Measurements from ENCODE around the gene SAPCD1.

SAPCD1 gene

DNA sequence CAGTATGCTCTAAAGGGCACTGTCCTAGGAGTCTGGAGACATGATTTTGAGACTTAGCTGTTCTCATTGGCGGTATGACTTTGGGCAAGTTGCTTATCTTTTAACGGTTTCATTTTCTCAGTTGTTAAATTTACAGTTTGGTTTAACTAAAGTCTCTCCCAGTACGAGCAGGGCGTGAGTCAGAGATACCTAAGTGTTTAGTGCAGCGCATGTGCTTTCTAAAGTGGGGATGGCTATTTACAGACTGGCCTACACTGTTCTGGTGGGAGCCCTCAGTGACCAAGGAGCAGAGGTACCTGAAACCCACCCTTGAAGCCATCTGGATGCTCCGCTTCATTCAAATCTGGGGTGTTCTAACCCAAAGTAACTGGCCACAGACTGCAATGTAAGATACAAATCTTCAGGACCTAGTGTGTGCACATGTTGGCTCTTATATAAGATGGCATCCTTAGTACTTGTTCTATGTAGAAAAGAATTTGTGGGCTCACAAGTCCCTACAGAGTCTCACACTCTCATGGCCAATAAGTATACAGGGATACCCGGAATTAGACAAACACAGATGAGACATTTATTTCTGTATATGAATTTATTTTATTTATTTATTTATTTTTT is 11.9 kb upstream of the SAPCD1 start:
- no peak for DNase-seq (ENCODE audit: low read depth)

DNA sequence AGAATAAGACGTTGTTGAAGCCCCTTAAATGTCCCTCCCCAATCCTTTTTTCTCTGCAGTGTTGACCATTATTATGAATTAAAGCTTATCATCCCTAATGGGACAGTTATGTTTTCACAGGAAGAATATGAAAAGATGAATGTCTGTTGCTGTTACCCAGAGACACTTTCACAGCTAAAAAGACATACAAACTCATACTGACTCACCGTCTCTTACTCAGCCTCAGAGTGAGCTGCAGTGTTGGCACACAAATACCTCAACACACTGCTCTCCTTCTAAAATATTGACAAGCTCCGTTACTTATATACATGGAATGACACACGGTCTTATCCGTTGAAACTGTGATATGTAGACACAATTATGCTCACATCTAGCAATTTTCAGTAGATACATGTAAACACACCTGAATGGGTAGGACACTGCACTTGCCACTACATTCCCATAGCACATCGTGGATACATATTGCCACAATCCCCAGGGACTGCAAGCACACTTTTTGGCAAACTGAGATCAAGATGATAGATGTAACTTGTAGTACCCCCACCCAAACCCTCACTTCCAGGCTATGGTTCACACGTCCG is 9.6 kb upstream of the SAPCD1 start:
- peak; percentile 80 for DNase-seq (ENCODE audit: low read depth)

DNA sequence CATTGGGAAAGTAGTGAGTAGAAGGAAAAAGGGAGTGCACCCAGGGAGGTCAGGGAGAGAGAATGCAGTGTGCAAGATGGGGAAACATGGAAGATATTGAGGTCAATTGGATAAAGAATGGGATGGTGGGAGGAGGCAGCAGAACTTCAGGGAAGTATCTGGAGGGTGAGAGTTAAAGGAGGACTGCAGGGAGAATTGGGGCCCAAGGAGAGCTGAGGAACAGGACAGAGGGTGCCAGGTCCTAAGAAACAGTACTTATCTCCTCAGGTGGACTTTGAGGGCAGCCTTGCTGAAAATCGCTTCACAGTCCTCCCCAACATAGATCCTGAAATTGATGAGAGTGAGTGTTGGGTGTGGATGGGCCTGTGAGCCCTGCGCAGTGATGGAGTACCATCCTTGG is 4.2 kb upstream of the SAPCD1 start:
- no peak for DNase-seq (ENCODE audit: low read depth)

DNA sequence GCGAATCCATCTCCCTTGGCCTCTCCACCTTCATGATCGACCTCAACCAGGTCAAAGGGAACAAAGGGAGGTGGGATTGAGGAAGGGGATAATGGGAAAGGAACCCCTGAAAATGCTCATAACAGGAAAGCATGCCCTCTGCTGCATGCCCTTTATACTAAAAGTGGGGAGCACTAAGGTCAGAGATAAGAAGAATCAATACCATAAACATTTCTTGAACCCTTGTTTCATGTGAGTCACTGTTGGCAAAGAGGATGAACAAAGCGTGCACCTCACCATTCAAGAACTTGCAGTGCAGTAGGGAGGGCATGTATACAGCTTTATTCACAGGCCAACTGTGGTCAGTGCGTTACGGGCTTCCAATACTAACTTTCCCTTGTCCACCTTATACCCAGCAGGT is 1.7 kb upstream of the SAPCD1 start:
- DNase-seq (ENCODE audit: low read depth), result no peak

DNA sequence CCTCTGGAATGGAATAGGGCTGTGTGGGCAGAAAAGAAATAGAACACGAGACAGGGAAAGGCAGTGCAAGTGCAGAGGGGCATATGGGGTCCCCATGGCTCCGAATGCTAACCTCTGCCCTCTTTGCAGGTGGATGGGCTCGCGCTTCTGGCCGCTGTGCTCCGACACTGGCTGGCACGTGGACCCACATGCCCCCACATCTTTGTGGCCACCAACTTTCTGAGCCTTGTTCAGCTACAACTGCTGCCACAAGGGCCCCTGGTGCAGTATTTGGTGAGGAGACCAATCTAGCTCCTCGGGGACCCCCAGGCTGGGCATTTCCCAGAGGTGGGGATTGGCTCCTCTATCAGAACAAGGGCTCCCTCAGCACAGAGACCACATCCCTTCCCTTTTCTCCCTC is 1.1 kb upstream of the SAPCD1 start:
- no peak for DNase-seq (ENCODE audit: low read depth)

DNA sequence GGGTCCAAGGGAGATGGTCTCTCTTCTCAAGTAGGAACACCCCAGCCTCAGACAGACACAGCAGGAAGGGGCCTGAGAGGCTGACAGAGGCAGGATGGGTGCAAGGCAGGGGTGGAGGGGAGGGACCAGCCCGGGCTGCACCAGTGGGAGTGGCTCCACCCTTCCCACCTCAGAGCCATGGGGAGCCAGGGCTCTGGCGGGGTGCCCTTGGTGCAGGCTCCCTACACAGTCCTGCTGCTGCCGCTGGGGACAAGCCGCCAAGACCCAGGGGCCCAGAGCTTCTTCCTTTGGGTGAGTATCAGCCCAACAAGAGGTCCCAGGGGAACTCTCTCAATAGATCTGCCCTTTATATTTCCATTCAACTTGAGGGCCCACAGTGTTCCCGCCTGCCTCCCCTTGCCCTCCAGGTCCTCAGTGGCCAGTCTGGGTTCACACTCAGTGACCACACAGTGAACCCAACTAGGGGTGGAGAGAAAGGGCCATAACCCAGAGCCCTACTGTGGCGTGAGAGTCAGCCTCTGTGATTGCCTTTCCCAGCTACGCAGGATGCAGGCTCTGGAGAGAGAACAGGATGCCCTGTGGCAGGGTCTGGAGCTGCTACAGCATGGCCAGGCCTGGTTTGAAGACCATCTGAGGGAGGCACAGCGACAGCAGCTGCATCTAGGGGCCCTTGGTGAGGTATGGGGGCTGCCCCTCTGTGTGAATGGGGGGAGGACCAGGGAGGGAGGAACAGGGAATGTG is 592 bp downstream of the SAPCD1 start:
- DNase-seq (ENCODE audit: low read depth), result no peak

- DNase-seq (ENCODE audit: low read depth), result peak; percentile 57
Observed at GRCh38 chr6:31763619-31763940, 1.1 kb downstream of the SAPCD1 start.

DNA sequence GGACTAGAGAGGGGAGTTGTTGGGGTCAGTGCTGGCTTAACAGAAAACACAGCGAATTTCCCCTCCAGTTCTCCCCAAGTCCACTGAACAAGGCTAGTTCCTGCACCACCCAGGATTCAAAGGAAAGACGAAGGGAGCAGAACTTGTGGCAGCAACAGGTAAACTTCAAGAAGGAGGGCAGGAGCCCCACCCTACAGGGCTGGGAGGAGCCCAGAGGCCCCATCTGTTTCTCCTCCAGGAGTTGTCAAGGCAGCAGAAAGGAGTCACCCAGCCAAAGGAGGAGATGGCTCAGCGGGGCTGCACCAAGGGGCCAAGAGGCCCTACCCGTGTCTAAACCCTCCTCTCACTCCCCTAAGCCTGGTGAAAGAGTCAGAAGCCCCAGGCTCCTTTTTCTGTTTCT is 1.7 kb downstream of the SAPCD1 start:
- DNase-seq (ENCODE audit: low read depth), result no peak

- no peak for DNase-seq (ENCODE audit: low read depth)
Observed at GRCh38 chr6:31765559-31765909, 3.1 kb downstream of the SAPCD1 start.

GRCh38 chr6:31765910-31766794 is 3.7 kb downstream of the SAPCD1 start:
- no peak for DNase-seq (ENCODE audit: low read depth)

DNA sequence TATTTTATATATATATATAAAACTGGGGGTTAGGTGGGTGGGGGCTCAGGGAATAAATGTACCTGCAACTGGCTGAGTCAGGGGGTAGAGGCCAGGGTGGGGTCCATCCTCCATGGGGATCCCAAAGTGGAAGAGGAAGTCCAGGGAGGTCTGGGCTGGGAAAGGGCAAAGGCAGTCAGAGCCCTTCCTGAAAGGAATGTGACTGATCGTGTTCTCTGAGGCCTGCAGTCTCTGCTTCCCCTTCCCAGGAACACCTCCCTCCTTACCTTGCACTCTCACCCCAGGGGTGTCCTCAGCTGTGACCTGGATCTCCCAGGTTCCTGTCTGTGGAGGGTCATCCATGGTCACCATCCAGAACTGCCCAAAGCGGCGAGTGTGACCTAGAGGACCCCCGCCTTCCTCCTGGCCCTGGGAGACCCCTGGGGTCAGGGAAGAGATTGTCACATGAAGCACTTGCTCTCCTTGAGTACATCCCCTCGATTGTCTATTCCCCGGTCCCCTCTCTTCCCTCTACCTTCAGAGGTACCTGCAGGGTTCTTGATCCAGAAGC is 4.7 kb downstream of the SAPCD1 start:
- DNase-seq (ENCODE audit: low read depth), result no peak

- DNase-seq (ENCODE audit: low read depth), result no peak
Observed at GRCh38 chr6:31768363-31769257, 6.2 kb downstream of the SAPCD1 start.

GRCh38 chr6:31769684-31770371 is 7.4 kb downstream of the SAPCD1 start:
- no peak for DNase-seq (ENCODE audit: low read depth)

DNA sequence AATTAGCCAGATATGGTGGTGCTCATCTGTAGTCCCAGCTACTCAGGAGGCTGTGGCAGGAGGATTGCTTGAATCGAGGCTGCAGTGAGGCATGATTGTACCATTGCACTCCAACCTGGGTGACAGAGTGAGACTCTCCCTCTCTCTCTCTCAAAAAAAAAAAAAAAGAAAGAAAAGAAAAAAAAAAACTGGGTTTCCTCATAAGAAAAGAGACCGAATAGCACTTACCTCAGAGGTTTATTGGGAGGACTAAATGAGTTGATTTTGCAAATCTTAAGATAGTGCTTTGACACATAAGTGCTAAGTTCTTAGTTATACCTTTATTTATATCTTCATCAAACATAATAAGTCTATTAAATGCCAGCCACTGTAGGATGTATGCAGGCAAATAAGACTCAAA is 8.4 kb downstream of the SAPCD1 start:
- DNase-seq (ENCODE audit: low read depth), result no peak

DNA sequence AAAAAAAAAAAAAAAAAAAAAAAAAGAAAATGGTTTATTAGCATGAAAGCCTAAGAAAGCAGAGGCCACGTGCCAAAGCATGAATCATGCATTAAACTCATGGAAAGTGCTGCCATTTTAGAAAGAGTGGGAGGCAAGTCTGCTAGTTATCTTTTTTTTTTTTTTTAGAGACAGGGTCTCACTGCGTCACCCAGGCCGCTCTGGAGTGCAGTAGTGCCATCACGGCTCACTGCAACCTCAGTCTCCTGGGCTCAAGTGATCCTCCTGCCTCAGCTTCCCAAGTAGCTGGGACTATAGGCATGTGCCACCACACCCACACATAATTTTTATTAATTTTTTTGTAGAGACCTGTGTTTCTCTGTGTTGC is 9.5 kb downstream of the SAPCD1 start:
- no peak for DNase-seq (ENCODE audit: low read depth)

DNA sequence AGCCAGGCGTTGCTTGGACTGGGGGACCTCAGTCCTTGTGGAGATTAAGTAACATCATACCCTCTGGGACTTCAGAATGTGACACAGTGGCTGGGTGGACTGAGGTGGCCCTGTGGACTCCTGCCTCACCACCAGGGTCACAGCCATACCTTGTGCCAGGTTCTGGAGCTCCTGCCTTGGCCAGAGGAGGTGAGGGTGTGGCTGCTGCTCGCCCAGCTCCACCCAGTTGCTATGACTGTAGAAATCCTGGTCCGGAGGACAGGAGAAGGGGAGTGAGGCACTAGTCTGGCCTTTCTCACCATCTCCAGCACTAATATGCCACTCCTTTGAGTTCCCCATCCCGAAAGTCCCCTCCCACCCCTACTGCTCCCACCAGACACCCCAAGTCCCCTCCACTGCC is 12.7 kb downstream of the SAPCD1 start:
- no peak for DNase-seq (ENCODE audit: low read depth)

DNA sequence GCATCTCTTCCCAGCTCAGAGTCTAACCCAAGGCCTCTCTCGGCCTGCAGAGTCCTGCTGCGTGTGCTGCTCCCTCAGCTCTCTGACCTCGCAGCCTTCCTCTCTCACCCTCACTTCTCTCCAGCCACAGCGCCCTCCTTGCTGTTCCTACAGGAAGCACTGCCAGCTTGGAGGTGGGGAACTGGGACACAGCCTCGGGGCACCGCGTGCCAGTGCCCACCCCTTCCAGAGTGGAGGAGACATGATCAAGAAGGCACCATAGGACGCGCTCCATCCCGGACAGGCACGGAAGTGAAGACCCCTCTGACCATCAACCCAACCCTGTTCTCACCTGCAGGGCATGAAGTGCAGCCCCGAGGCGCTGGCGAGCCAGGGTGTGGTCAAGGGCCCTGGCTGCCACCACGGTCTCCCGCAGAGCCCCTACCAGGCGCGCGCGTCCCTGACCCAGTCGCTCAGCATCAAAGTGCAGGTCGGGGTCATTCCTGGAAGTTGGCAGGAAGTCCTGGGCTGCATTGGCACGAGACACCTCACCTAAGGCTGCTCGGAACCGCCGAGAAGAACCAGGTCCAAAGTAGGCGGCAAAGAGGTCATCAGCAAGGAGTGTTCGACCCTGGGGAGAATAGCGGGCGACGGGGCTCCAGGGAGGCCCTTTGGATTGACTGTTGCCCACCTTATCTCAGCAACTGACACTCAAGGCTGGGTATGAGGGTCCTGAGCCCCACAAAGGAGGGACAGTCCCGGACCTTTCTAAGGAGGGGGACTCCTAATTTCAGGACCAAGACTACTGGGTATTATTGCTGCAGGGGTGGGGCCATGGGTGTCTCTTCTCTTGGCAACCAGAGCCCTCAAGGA is 13.4 kb downstream of the SAPCD1 start:
- no peak for DNase-seq (ENCODE audit: low read depth)

DNA sequence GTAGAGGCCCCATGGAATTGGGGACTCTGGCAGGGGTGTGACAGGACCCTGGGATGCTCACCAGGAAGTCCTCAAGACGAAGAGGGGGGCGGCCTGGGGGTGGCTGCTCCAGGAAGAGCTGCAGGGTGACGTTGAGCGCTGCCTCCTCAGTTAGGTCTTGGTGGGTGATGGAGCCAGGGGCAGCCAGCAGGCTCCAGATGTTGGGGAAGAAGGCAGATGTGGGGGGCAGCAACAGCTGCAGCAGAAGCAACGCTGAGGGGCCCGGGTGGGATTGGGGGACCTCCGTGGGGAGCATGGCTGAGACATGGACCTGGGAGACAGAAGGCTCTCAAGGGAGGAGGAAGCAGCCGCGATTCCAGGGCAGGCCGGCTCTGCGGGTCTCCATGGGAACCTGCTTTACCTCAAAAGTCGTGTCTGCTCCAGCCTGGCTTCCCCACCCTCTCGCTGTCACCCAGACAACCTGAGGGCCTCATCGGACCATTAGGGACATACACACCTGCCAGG is 14.1 kb downstream of the SAPCD1 start:
- no peak for DNase-seq (ENCODE audit: low read depth)

DNA sequence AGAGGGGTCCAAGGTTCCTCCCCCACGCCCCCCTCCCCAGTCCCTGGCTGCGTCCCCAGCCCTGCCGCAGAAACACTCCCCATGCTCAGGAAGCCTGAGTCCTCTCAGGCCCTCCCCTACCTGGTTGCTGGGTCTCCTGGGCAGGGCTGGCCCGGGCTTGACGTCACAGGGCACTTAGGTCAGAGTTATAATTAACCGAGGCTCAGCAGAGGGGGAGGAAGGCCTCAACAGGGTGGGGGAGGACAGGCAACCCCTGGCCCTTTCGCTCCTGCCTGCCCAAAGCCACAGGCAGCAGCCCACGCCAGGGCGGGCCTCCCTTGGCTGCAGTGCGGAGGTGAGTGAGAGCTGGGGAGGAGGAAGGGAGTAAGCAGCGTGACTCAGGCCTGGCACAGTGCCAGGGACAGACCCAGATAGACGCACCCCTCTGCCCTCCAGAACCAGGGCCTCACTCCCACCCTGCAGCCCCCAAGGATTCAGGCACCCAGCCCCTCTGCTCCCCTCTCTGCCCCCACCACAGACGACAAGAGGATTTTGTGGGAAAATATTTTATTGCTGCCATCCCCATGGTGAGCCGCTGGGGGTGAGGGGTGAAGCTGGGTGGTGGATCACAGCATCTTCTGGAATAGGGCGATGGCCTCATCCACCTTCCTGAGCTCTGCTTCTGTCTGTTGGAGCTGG is 14.7 kb downstream of the SAPCD1 start, which contains the start of gene VWA7:
Gene VWA7 (minus strand): TSS at position 340 of the 678 bp plus-strand sequence. CDS start 549 bp downstream, outside the sequence.
- DNase-seq (ENCODE audit: low read depth), result peak; percentile 28
